HepG2 (cell line): Measurements from ENCODE around the gene SERPINA6. TPM values are rescaled to one million over a fixed set of nuclear protein-coding genes. Genes with fewer than 3 reads are reported as not detected.

Experiments used
- ATAC-seq: fragments of 200-7000 bp; cut with Tn5 transposase; 3 replicates; pipeline ENCODE4 v1.9.1; 2020; ENCODE audit warnings: mild to moderate bottlenecking, moderate library complexity
- Bru-seq: library from RNA; stranded (reverse); fragments of 400-500 nt; gene quantifications from one replicate; lab custom pipeline; 2021; lab: Mats Ljungman, UMichigan
- BruChase-seq, 2 experiments: library from RNA; stranded (reverse); fragments of 400-500 nt; gene quantifications; one replicate each; lab custom pipeline; 2021; lab: Mats Ljungman, UMichigan
- BruUV-seq: library from RNA; stranded (reverse); fragments of 400-500 nt; replicated peaks from 2 replicates; lab custom pipeline; 2021; lab: Mats Ljungman, UMichigan
- CTCF ChIA-PET: fragments of 300-600 bp; formaldehyde crosslinking; extraction: SDS; loops from one replicate; lab custom pipeline; 2021; ENCODE audit warnings: low total read pairs, inconsistent platforms, low intra/inter-chr PET ratio; lab: Yijun Ruan, JAX
- POLR2A ChIA-PET: fragments of 350-600 bp; sonication (Branson Sonifier 250); formaldehyde crosslinking; loops from one replicate; lab custom pipeline; 2020; ENCODE audit warnings: antibody characterized with exemption, inconsistent platforms; lab: Yijun Ruan, JAX
- DNase-seq: peaks from one replicate; pipeline ENCODE4 v3.0.0-alpha.2; 2015; ENCODE audit warnings: low spot score
- FAIRE-seq: peaks from 3 replicates; lab custom pipeline; 2011; peaks lifted over from hg19 to GRCh38; lab: Jason Lieb, UNC
- H2AFZ ChIP-seq: one replicate; pipeline ENCODE4 v1.6.1; 2011; ENCODE audit warnings: low read length, inconsistent platforms
- H3K27ac ChIP-seq: fragments of 300-600 bp; 3 replicates; pipeline ENCODE4 v1.8.0; 2011; ENCODE audit warnings: mixed run types, mild to moderate bottlenecking, mixed read lengths, low read length, inconsistent platforms; ENCODE audit not compliant: insufficient read depth; ENCODE audit errors: extremely low read length
- H3K27me3 ChIP-seq, 2 experiments: fragments of 200-600 bp in 1 of 2; 2 replicates in 1 of 2; 3 replicates in 1 of 2; pipeline versions ENCODE4 v1.6.0 to v1.8.0; 2011; ENCODE audit warnings: low read length in 2 of 2, mild to moderate bottlenecking in 2 of 2, moderate library complexity in 2 of 2, inconsistent platforms in 1 of 2; ENCODE audit not compliant: insufficient read depth in 2 of 2, control insufficient read depth in 1 of 2
- H3K36me3 ChIP-seq, 2 experiments: fragments of 200-600 bp in 1 of 2; replicated peaks in 1 of 2; 2 replicates in 1 of 2; 3 replicates in 1 of 2; pipeline versions ENCODE4 v1.5.1 to v1.8.0; 2011; ENCODE audit warnings: low read length in 2 of 2, inconsistent platforms in 1 of 2; ENCODE audit not compliant: insufficient read depth in 2 of 2, control insufficient read depth in 1 of 2
- H3K4me1 ChIP-seq: 2 replicates; pipeline ENCODE4 v1.5.1; 2012; ENCODE audit warnings: low read length, inconsistent platforms; ENCODE audit not compliant: insufficient read depth
- H3K4me2 ChIP-seq: 2 replicates; pipeline ENCODE4 v1.6.0; 2011; ENCODE audit warnings: low read depth, low read length, inconsistent platforms
- H3K4me3 ChIP-seq, 3 experiments: fragments of 200-600 bp in 1 of 3; sonication (generic), shearing (Covaris generic) in 1 of 3; replicated peaks in 1 of 3; 2 replicates each; pipeline ENCODE4 v1.5.1; 2011 to 2016; ENCODE audit warnings: low read length in 3 of 3, inconsistent platforms in 2 of 3, low read depth in 2 of 3, mild to moderate bottlenecking in 2 of 3, control low read depth in 1 of 3, mixed read lengths in 1 of 3; ENCODE audit not compliant: insufficient read depth in 1 of 3
- H3K79me2 ChIP-seq: one replicate; pipeline ENCODE4 v1.6.1; 2011; ENCODE audit warnings: low read length, inconsistent platforms; ENCODE audit not compliant: insufficient read depth
- H3K9ac ChIP-seq: 2 replicates; pipeline ENCODE4 v1.6.0; 2011; ENCODE audit warnings: mild to moderate bottlenecking, low read depth, low read length, inconsistent platforms; ENCODE audit not compliant: insufficient read depth
- H3K9me3 ChIP-seq: 2 replicates; pipeline ENCODE4 v1.5.1; 2012; ENCODE audit warnings: mild to moderate bottlenecking, low read length
- H4K20me1 ChIP-seq: 2 replicates; pipeline ENCODE4 v1.6.0; 2011; ENCODE audit warnings: inconsistent platforms, mild to moderate bottlenecking, low read length, moderate library complexity; ENCODE audit not compliant: insufficient read depth
- ATF7-NPFF ChIP-seq: sonication (generic); formaldehyde crosslinking; IDR thresholded peaks from 2 replicates; pipeline ENCODE4 v1.8.1; 2023; ENCODE audit warnings: mild to moderate bottlenecking, low read depth, missing genetic modification reagents, moderate library complexity
- FOSL2 ChIP-seq: sonication (generic); formaldehyde crosslinking; IDR thresholded peaks from 2 replicates; pipeline ENCODE4 v1.4.0; 2020; ENCODE audit warnings: missing genetic modification reagents
- GRHL1 ChIP-seq: sonication (generic); formaldehyde crosslinking; conservative IDR thresholded peaks from 2 replicates; pipeline ENCODE4 v1.8.0; 2022; ENCODE audit warnings: missing genetic modification reagents
- HDAC1 ChIP-seq: sonication (generic); formaldehyde crosslinking; IDR thresholded peaks from 2 replicates; pipeline ENCODE4 v1.5.1; 2020; ENCODE audit warnings: mild to moderate bottlenecking, missing genetic modification reagents
- HES4 ChIP-seq: sonication (generic); formaldehyde crosslinking; IDR thresholded peaks from 2 replicates; pipeline ENCODE4 v1.9.0; 2021; ENCODE audit warnings: mild to moderate bottlenecking, missing genetic modification reagents, borderline replicate concordance
- KAT8 ChIP-seq: IDR thresholded peaks from 2 replicates; pipeline ENCODE4 v1.6.1; 2016; ENCODE audit warnings: missing genetic modification reagents, missing compliant biosample characterization
- KDM2A ChIP-seq: sonication (generic); formaldehyde crosslinking; IDR thresholded peaks from 2 replicates; pipeline ENCODE4 v1.4.0; 2020; ENCODE audit warnings: low read depth, missing genetic modification reagents, borderline replicate concordance
- ZBTB38 ChIP-seq: sonication (generic); formaldehyde crosslinking; IDR thresholded peaks from 2 replicates; pipeline ENCODE4 v1.5.1; 2020; ENCODE audit warnings: mild to moderate bottlenecking, missing genetic modification reagents
- ZNF256 ChIP-seq: sonication (generic); formaldehyde crosslinking; conservative IDR thresholded peaks from 2 replicates; pipeline ENCODE4 v1.4.0; 2020; ENCODE audit warnings: missing genetic modification reagents
- ZNF607 ChIP-seq: sonication (generic); formaldehyde crosslinking; IDR thresholded peaks from 2 replicates; pipeline ENCODE4 v1.5.1; 2020; ENCODE audit warnings: missing genetic modification reagents, mild to moderate bottlenecking, borderline replicate concordance
- ZNF619 ChIP-seq: sonication (generic); formaldehyde crosslinking; IDR thresholded peaks from 2 replicates; pipeline ENCODE4 v1.4.0; 2020; ENCODE audit warnings: mild to moderate bottlenecking, missing genetic modification reagents
- ZNF652 ChIP-seq: IDR thresholded peaks from 2 replicates; pipeline ENCODE4 v1.6.1; 2016; ENCODE audit warnings: low read depth, borderline replicate concordance
- WGBS: methylation state at CpG from one replicate; pipeline ENCODE4 v1.1.6; 2017; ENCODE audit warnings: low lambda C conversion rate; 5-methylcytosine and 5-hydroxymethylcytosine counted together
- in situ Hi-C: cut with HindIII; loops from 2 replicates; pipeline ENCODE4 v1.10.0; 2017; ENCODE audit warnings: low pct_unique_long_range_greater_than_20kb; ENCODE audit not compliant: extremely low pct_ligation_motif_present
- intact Hi-C: fragments of 100-400 bp; cut with micrococcal nuclease; formaldehyde crosslinking; loops from one replicate; pipeline ENCODE4 v1.10.0; 2022; ENCODE audit not compliant: unreplicated experiment
- long read RNA-seq, 2 experiments: library from RNA in 1 of 2; library from polyadenylated mRNA in 1 of 2; stranded (forward) in 1 of 2; unstranded in 1 of 2; transcript quantifications; one replicate each; pipeline ENCODE4 v2.0.0, GENCODE V29; 2019 to 2022
- polyA minus RNA-seq, 3 experiments: library from RNA; depleted of rRNA, polyadenylated mRNA; stranded (reverse); fragments of >200 nt; gene quantifications; 2 replicates each; pipeline ENCODE4 v1.2.3, GENCODE V29; 2011; ENCODE audit warnings: low replicate concordance in 1 of 3
- polyA plus RNA-seq, 8 experiments: library from polyadenylated mRNA; depleted of rRNA in 3 of 8; stranded (reverse) in 7 of 8; unstranded in 1 of 8; fragments of >200 nt; fragmentation: Illumina TruSeq in 4 of 8; extraction: Trizol in 4 of 8; gene quantifications; 2 replicates each; pipeline versions ENCODE4 v1.2.1 to v1.2.3, GENCODE V29; 2011 to 2016; ENCODE audit warnings: low read depth in 4 of 8, missing spikeins in 1 of 8, mixed read lengths in 1 of 8; ENCODE audit not compliant: insufficient read depth in 1 of 8
- total RNA-seq, 5 experiments: library from RNA; depleted of rRNA; stranded (reverse); fragments of >200 nt; fragmentation: Illumina TruSeq; extraction: Trizol; gene quantifications; 2 replicates each; pipeline ENCODE4 v1.2.3, GENCODE V29; 2016; ENCODE audit warnings: low read depth in 1 of 5
- TF ChIP-seq, protein P1 (sequence below): IDR thresholded peaks from 2 replicates; pipeline ENCODE4 v1.6.1; 2012; ENCODE audit warnings: inconsistent platforms

Gene SERPINA6, protein sequence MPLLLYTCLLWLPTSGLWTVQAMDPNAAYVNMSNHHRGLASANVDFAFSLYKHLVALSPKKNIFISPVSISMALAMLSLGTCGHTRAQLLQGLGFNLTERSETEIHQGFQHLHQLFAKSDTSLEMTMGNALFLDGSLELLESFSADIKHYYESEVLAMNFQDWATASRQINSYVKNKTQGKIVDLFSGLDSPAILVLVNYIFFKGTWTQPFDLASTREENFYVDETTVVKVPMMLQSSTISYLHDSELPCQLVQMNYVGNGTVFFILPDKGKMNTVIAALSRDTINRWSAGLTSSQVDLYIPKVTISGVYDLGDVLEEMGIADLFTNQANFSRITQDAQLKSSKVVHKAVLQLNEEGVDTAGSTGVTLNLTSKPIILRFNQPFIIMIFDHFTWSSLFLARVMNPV
- total RNA-seq (2016; rRNA removed; fragmentation: Illumina TruSeq; extraction: Trizol) (144 and 260 TPM in 2 replicates), polyA plus RNA-seq (2011; rRNA removed) (333 and 391 TPM in 2 replicates), polyA minus RNA-seq (2011; rRNA and poly(A)+ RNA removed; ENCODE audit: low replicate concordance) (295 TPM in 1 of 2 replicates, not detected in the other), Bru-seq, nascent RNA (percentile 75 among the genes with signal in this experiment), BruChase-seq, experiment 1, labeled RNA remaining after a 6-hour chase (percentile 62 among the genes with signal in this experiment), BruChase-seq, experiment 2, labeled RNA remaining after a 2-hour chase (percentile 64 among the genes with signal in this experiment)
- 46.5 and 59.8 TPM in 2 replicates for total RNA-seq (2016; cell fraction: cytosol; rRNA removed; fragmentation: Illumina TruSeq; extraction: Trizol; ENCODE audit: low read depth)
- 147 and 255 TPM in 2 replicates for total RNA-seq (2016; cell fraction: insoluble cytoplasmic fraction; rRNA removed; fragmentation: Illumina TruSeq; extraction: Trizol)
- 72.4 and 91.0 TPM in 2 replicates for total RNA-seq (2016; cell fraction: membrane; rRNA removed; fragmentation: Illumina TruSeq; extraction: Trizol)
- 209 and 232 TPM in 2 replicates for total RNA-seq (2016; cell fraction: nucleus; rRNA removed; fragmentation: Illumina TruSeq; extraction: Trizol)
- polyA plus RNA-seq (2011; cell fraction: cytosol; rRNA removed): 334 and 367 TPM in 2 replicates
- 148 and 149 TPM in 2 replicates for polyA plus RNA-seq (2011; cell fraction: nucleus; rRNA removed)
- polyA plus RNA-seq (2012): 165 and 183 TPM in 2 replicates
- 50.8 and 68.1 TPM in 2 replicates for polyA plus RNA-seq (2016; cell fraction: cytosol; fragmentation: Illumina TruSeq; extraction: Trizol; ENCODE audit: low read depth)
- polyA plus RNA-seq (2016; cell fraction: insoluble cytoplasmic fraction; fragmentation: Illumina TruSeq; extraction: Trizol; ENCODE audit: low read depth): 148 and 161 TPM in 2 replicates
- polyA plus RNA-seq (2016; cell fraction: membrane; fragmentation: Illumina TruSeq; extraction: Trizol; ENCODE audit: low read depth): 59.5 and 79.3 TPM in 2 replicates
- 298 and 309 TPM in 2 replicates for polyA plus RNA-seq (2016; cell fraction: nucleus; fragmentation: Illumina TruSeq; extraction: Trizol; ENCODE audit: insufficient read depth, low read depth)
- 62.1 and 78.1 TPM in 2 replicates for polyA minus RNA-seq (2011; cell fraction: cytosol; rRNA and poly(A)+ RNA removed)
- 54.3 and 66.5 TPM in 2 replicates for polyA minus RNA-seq (2011; cell fraction: nucleus; rRNA and poly(A)+ RNA removed)
- long read RNA-seq, experiment 1, transcript SERPINA6-201 (5 exons, 1,534 nt): major isoform, 536 of 679 reads
- long read RNA-seq, experiment 1, transcript SERPINA6-202 (5 exons, 1,609 nt): minor isoform, 8 of 679 reads
- long read RNA-seq, experiment 1, partial matches to known transcripts: 54 of 679 reads
- long read RNA-seq, experiment 1, other reads (novel, unspliced or antisense): 81 of 679 reads
- long read RNA-seq, experiment 2, transcript SERPINA6-201 (5 exons, 1,534 nt): major isoform, 193 of 267 reads
- long read RNA-seq, experiment 2, partial matches to known transcripts: 46 of 267 reads
- long read RNA-seq, experiment 2, other reads (novel, unspliced or antisense): 25 of 267 reads

DNA sequence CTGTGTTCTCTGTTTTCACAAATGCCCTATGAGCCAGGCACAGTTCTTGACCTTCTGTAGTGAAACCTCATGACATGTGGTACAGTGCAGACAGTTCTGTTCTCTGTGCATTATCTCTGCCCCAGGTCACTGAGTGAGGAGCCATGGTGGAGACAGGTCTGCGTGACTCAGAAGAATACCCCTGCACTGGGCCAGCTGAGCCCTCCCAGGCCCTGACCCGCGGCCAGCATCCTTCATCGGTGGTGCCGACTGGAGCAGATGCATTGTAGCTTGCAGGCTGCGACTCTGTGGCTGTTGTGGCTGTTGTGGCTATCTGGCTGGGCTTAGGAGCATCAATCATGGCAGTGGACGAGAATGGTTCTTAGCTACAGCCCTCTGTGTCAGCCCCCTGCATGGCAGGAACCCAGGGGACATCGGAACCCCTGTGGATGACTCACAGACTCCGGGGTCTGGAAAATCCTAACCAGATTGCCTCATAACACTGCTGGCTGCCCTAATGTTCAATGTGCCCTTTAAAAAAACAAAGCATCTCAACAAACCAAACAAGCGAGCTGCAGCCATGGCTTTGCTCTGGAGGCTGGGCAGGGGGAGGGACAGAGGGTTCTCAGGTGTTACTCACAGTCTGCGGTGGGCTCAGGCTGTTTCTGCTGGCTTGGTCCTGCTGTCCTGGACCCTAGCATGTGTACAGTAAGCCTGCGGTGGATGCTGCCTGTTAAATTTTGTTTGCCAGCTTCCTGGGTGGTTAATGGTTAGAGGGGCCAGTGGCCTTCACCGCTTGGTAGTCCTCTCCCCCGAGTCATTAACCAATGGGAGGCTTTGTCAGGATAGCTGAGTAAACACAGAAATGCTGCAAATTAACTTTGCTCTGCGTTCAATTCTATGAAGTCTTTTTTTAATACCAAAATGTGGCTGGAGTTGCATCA is at the start of gene SERPINA6:
SERPINA6 (minus strand) TSS at position 689 of the 923 bp plus-strand sequence. CDS start 8,688 bp downstream, outside the sequence.
- 0% methylated on average over 8 of the region's 15 CpGs for WGBS
- ChIA-PET POLR2A (interaction anchor here (0.8 to 4.8 kb wide), 17 partner anchors 9 to 257 kb away, joined by 3 to 23 read pairs (median 6); partner anchors contain the start of genes SERPINA1 and SERPINA10), CTCF (no interaction called here)
- peaks cover 49% of the 10 kb centered on the region for H3K79me2 ChIP-seq
- in situ Hi-C loops (no loop called here), intact Hi-C loops (loop anchor here (2.0 to 5.0 kb wide), 3 partner anchors 18 to 90 kb away; no protein-coding TSS in a partner anchor)
- peaks cover 72% of the 10 kb centered on the region for H3K4me1 ChIP-seq
- ATAC-seq (peak; percentile 92), DNase-seq (peak; percentile 95), FAIRE-seq (peak; percentile 88)
- peak within 1 kb of the TSS; percentile 61 to 87 (median 67) for H3K4me3 ChIP-seq
- peak within 1 kb of the TSS; percentile 42 for H2AFZ ChIP-seq
- H3K27ac ChIP-seq: peak within 1 kb of the TSS; percentile 87
- no peaks in the 10 kb centered on the region for H4K20me1 ChIP-seq
- H3K4me2 ChIP-seq: peak within 1 kb of the TSS; percentile 83
- no peaks in the 10 kb centered on the region for H3K9me3 ChIP-seq
- no peaks in the 10 kb centered on the region for H3K36me3 ChIP-seq
- H3K27me3 ChIP-seq: no peaks in the 10 kb centered on the region
- TSS peak; percentile 65 for BruUV-seq
- peak within 1 kb of the TSS; percentile 70 for H3K9ac ChIP-seq
- TF ChIP-seq GRHL1 (CRISPR knock-in tag) (no peak), HES4 (CRISPR knock-in tag) (no peak), ZNF256 (no peak), FOSL2 (CRISPR knock-in tag) (peak; percentile 89), ZNF607 (CRISPR knock-in tag) (peak; percentile 48; the same call in 1 of the 2 replicates), ZBTB38 (CRISPR knock-in tag) (0 out of 2 replicates have a peak, but pooled peaks have one; percentile 27), KDM2A (CRISPR knock-in tag) (peak; percentile 26; the same call in 1 of the 2 replicates), KAT8 (CRISPR knock-in tag) (no peak), ZNF619 (CRISPR knock-in tag) (no peak; the same call in 1 of the 2 replicates), HDAC1 (CRISPR knock-in tag) (peak; percentile 17; the same call in 1 of the 2 replicates), ZNF652 (CRISPR knock-in tag) (no peak), ATF7-NPFF (CRISPR knock-in tag) (peak; percentile 74; the same call in 1 of the 2 replicates)
- TF ChIP-seq, protein P1, sequence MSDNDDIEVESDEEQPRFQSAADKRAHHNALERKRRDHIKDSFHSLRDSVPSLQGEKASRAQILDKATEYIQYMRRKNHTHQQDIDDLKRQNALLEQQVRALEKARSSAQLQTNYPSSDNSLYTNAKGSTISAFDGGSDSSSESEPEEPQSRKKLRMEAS: peak; percentile 61
